ENCODE data around the gene GLRX5. TPM values are rescaled to one million over a fixed set of nuclear protein-coding genes. Genes with fewer than 3 reads are reported as not detected.

The GLRX5 gene
- total RNA-seq, 1 experiment from 2014 or later, result 62.2 TPM

- Mint-ChIP-seq H3K27ac (peak overlapping the region in 1 of 3 experiments; percentile 71; a peak in 3 of 7 replicates), H3K36me3 (ENCODE audit: insufficient read depth in 1 of 3, low read depth in 3 of 3) (peaks cover under 1 to 4% (median 2%) of the 10 kb centered on the region in 3 experiments; a peak in 1 of 7 replicates), H3K4me1 (peaks cover 12 to 24% of the 10 kb centered on the region in 2 experiments), H3K4me3 (no peak overlapping the region), H3K9me3 (no peaks in the 10 kb centered on the region), H3K27me3 (ENCODE audit: low read depth) (peaks cover 3% of the 10 kb centered on the region)
- Histone ChIP-seq H3K4me1 (ENCODE audit: insufficient read depth, low read length) (no peaks in the 10 kb centered on the region), H3K56ac (ENCODE audit: insufficient read length, low read depth, low read length) (no peak overlapping the region), H3K23me2 (ENCODE audit: insufficient read length, low read depth, low read length, poor library complexity, severe bottlenecking) (no peaks in the 10 kb centered on the region), H3K79me1 (ENCODE audit: insufficient read depth, low read depth, low read length, poor library complexity, severe bottlenecking) (no peaks in the 10 kb centered on the region), H3K18ac (ENCODE audit: insufficient read length, low read depth, low read length) (no peak overlapping the region), H3T11ph (ENCODE audit: low read length) (no peak overlapping the region), H3K23ac (ENCODE audit: insufficient read length, low read depth, low read length) (no peak overlapping the region), H2BK12ac (ENCODE audit: insufficient read length, low read depth, low read length) (no peak overlapping the region), H4K8ac (replicated peaks; ENCODE audit: insufficient read length, low read depth, low read length) (no peak overlapping the region), H2BK15ac (ENCODE audit: low read depth, low read length) (no peak overlapping the region), H4K20me1 (ENCODE audit: control insufficient read depth, insufficient read depth, insufficient read length) (no peaks in the 10 kb centered on the region), H3K4ac (ENCODE audit: low read depth, low read length) (no peak overlapping the region), H3K9ac (ENCODE audit: extremely low read depth, insufficient read length, low read length) (no peak overlapping the region), H4K5ac (ENCODE audit: insufficient read length, low read depth, low read length) (no peak overlapping the region), H4K91ac (ENCODE audit: insufficient read length, low read depth, low read length) (no peak overlapping the region), H3K27me3 (ENCODE audit: insufficient read depth, low read length) (no peaks in the 10 kb centered on the region), H3K14ac (ENCODE audit: insufficient read depth, low read length) (no peak overlapping the region), H2AFZ (ENCODE audit: low read length) (no peak overlapping the region), H2BK120ac (ENCODE audit: low read depth, low read length, poor library complexity, severe bottlenecking) (no peak overlapping the region), H2BK5ac (ENCODE audit: insufficient read length, low read length) (no peak overlapping the region), H3K79me2 (ENCODE audit: insufficient read depth, low read length) (peaks cover 2% of the 10 kb centered on the region), H2BK20ac (ENCODE audit: low read depth, low read length, poor library complexity, severe bottlenecking) (no peak overlapping the region), H3K9me3 (ENCODE audit: control insufficient read depth, low read depth, low read length) (no peaks in the 10 kb centered on the region), H3K4me2 (ENCODE audit: insufficient read depth, insufficient read length, low read length) (no peak overlapping the region), H2AK5ac (ENCODE audit: insufficient read length, low read length) (no peak overlapping the region), H3K27ac (ENCODE audit: insufficient read length, low read depth, low read length) (no peak overlapping the region)
- no CpG with 5 or more reads among the region's 5 CpGs for WGBS (ENCODE audit: extremely low coverage, insufficient read length, low lambda C conversion rate)
- no peak for TF ChIP-seq CTCF (conservative IDR thresholded peaks at IDR 0.05)
- DNase-seq, result no peak
Observed at GRCh38 chr14:95525999-95526398, 8.9 kb upstream of the GLRX5 start.
